ENCODE measurements around the gene RAB7A.

Gene RAB7A

DNA sequence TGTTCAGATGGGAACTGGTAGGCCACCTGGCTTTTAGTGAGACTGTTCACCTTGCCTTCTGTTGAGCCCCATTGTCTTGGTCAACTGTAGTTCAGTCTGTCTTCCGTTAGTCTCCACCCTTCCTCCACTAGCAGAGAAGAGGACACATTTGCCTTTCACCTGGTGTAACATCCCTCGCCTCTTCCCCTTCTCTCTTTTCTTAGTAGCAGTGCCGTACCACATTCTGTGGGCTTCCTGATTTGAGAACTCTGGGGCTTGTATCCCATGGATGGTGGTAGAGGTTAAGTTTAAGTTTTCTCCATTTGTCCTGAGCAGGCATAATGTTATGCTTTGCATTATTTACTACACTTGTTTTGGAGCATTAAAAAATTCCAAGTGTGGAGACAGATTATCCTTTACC, 49.3 kb downstream of the RAB7A start:
- Histone ChIP-seq H3K9me3 (ENCODE audit: severe bottlenecking) (no peaks in the 10 kb centered on the region), H3K36me3 (0 out of 2 replicates have a peak, but pooled peaks cover 3% of the 10 kb centered on the region), H3K27me3 (ENCODE audit: insufficient read depth, low read depth, severe bottlenecking) (no peaks in the 10 kb centered on the region), H3K4me3 (ENCODE audit: low read depth, low read length) (no peak overlapping the region), H3K27ac (no peak overlapping the region)
- no peak for DNase-seq
- TF ChIP-seq, protein P1, sequence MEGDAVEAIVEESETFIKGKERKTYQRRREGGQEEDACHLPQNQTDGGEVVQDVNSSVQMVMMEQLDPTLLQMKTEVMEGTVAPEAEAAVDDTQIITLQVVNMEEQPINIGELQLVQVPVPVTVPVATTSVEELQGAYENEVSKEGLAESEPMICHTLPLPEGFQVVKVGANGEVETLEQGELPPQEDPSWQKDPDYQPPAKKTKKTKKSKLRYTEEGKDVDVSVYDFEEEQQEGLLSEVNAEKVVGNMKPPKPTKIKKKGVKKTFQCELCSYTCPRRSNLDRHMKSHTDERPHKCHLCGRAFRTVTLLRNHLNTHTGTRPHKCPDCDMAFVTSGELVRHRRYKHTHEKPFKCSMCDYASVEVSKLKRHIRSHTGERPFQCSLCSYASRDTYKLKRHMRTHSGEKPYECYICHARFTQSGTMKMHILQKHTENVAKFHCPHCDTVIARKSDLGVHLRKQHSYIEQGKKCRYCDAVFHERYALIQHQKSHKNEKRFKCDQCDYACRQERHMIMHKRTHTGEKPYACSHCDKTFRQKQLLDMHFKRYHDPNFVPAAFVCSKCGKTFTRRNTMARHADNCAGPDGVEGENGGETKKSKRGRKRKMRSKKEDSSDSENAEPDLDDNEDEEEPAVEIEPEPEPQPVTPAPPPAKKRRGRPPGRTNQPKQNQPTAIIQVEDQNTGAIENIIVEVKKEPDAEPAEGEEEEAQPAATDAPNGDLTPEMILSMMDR (IDR thresholded peaks at IDR 0.05; ENCODE audit: low read depth, low read length): no peak

DNA sequence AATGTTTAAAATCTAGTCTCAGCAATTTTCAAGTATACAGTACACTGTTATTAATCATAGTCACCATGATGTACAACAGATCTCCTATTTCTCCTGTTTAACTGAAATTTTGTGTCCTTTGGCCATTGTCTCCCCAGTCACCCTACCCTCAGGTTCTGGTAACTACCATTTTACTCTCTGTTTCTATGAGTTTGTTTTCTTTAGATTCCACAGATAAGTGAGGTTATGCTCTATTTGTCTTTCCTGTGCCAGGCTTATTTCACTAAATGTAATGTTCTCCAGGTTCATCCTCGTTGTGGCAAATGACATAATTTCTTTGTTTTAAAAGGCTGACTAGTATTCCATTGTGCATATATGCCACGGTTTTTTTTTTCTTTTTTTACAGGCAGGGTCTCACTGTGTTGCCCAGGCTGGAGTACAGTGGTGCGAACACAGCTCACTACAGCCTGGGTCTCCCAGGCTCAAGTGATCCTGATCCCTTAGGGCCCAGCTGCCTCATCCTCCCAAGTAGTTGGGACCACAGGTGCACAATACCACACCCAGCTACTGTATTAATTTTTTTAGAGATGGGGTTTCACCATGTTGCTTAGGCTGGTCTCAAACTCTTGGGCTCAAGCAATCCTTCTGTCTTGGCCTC, 50.0 kb downstream of the RAB7A start:
- 0 out of 2 replicates have a peak, but pooled peaks cover 3% of the 10 kb centered on the region for H3K36me3 ChIP-seq
- DNase-seq: no peak
- TF ChIP-seq, protein P1 (IDR thresholded peaks at IDR 0.05; ENCODE audit: low read depth, low read length): no peak
- no peak overlapping the region for H3K4me3 ChIP-seq (ENCODE audit: low read depth, low read length)
- no peaks in the 10 kb centered on the region for H3K27me3 ChIP-seq (ENCODE audit: insufficient read depth, low read depth, severe bottlenecking)
- H3K27ac ChIP-seq: no peak overlapping the region
- no peaks in the 10 kb centered on the region for H3K9me3 ChIP-seq (ENCODE audit: severe bottlenecking)

GRCh38 chr3:128780101-128780837, 54.3 kb downstream of the RAB7A start:
- TF ChIP-seq, protein P1 (IDR thresholded peaks at IDR 0.05; ENCODE audit: low read depth, low read length): no peak
- Histone ChIP-seq H3K27me3 (ENCODE audit: insufficient read depth, low read depth, severe bottlenecking) (no peaks in the 10 kb centered on the region), H3K4me3 (ENCODE audit: low read depth, low read length) (no peak overlapping the region), H3K36me3 (0 out of 2 replicates have a peak, but pooled peaks cover 3% of the 10 kb centered on the region), H3K9me3 (ENCODE audit: severe bottlenecking) (no peaks in the 10 kb centered on the region), H3K27ac (no peak overlapping the region)
- no peak for DNase-seq

DNA sequence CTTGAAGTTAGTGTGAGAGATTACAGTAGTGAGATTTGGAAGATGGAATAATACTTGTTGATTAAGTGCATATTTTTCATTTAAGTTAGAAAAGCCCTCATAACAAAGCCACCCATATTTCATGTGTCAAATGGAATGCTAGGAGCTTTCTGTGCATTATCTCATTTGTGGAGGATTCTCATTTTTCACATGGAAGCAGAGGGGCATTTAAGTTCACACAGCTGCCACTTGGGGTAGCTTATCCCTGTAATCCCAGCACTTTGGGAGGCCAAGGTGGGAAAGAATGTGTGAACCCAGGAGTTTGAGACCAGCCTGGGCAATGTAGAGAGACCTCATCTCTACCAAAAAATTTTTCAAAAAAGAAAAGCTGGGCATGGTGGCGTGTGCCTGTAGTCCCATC, 55.2 kb downstream of the RAB7A start:
- H3K27ac ChIP-seq: no peak overlapping the region

DNA sequence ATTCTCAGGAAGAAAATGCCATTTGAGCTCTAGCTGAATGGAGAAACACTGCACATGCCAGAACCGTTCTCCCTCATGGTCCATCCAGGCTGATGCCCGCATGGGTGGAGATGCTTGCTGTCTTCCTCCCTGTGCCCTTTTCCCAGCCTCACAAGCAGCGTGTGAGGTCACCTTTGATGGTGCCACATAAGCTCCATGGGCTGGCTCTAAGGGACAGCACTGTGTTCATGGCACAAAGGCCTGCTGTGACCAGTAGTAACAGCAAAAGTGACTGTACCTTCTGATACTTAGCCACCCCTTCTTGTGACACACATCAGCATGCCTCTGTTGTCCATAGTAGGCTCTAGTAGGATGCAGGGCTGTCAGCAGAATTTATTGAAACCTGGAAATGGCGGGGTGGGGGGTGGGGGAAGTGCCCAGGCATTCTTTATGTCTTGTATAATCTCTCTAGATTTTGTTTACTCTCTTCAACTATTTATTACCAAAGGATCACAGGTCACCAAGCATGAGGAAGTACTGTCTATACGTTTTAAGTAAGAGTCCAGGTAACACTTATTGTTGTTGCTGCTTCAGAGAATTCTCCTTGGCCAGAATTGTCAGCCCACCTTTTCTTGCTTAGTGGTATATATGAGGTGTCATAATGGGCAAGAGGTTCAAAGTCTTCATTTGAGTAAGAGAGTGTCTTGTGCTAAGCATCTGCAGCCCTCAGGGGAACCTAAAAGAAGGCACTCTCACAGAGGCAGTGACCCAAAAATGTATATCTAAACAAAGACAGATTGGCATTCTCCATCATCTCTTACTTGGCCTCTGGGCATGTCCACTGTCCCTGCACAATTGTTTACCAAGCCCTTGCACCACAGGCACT, 56.5 kb downstream of the RAB7A start:
- H3K36me3 ChIP-seq: no peaks in the 10 kb centered on the region
- TF ChIP-seq, protein P1 (IDR thresholded peaks at IDR 0.05; ENCODE audit: low read depth, low read length): no peak
- H3K27ac ChIP-seq: no peak overlapping the region
- H3K4me3 ChIP-seq (ENCODE audit: low read depth, low read length): no peak overlapping the region
- no peaks in the 10 kb centered on the region for H3K9me3 ChIP-seq (ENCODE audit: severe bottlenecking)
- no peaks in the 10 kb centered on the region for H3K27me3 ChIP-seq (ENCODE audit: insufficient read depth, low read depth, severe bottlenecking)
- no peak for DNase-seq

More for the DNA sequence above, 55.2 kb downstream of the RAB7A start:
- Histone ChIP-seq H3K36me3 (0 out of 2 replicates have a peak, but pooled peaks cover 3% of the 10 kb centered on the region), H3K4me3 (ENCODE audit: low read depth, low read length) (no peak overlapping the region), H3K9me3 (ENCODE audit: severe bottlenecking) (no peaks in the 10 kb centered on the region), H3K27me3 (ENCODE audit: insufficient read depth, low read depth, severe bottlenecking) (no peaks in the 10 kb centered on the region)
- TF ChIP-seq, protein P1 (IDR thresholded peaks at IDR 0.05; ENCODE audit: low read depth, low read length): no peak
- no peak for DNase-seq

All from WERI-Rb-1 (cell line).